Activated CD4-positive, alpha-beta T cell treated with anti-CD3 and anti-CD28 coated beads, Interleukin-2, Interleukin-6, amounts not matched to agents 100 ng/mL and 50 ng/mL, durations not matched to agents 16 hours and 8 hours (primary cell): Measurements from ENCODE around the gene CHI3L1.

Source experiments
- DNase-seq: peaks from one replicate; pipeline ENCODE4 v3.0.0-alpha.2; 2020

Gene CHI3L1

GRCh38 chr1:203167026-203167912 is 19.2 kb downstream of the CHI3L1 start:
- no peak for DNase-seq

- DNase-seq = peak; percentile 5
These were observed 20.1 kb downstream of the CHI3L1 start for GRCh38 chr1:203166192-203166940.

- DNase-seq = no peak
These were observed 20.7 kb downstream of the CHI3L1 start for GRCh38 chr1:203165800-203166161.

GRCh38 chr1:203165101-203165799 is 21.3 kb downstream of the CHI3L1 start:
- no peak for DNase-seq

- no peak for DNase-seq
These were observed 22.4 kb downstream of the CHI3L1 start for GRCh38 chr1:203163891-203164635.

GRCh38 chr1:203162403-203162802 is 24.1 kb downstream of the CHI3L1 start:
- DNase-seq = no peak

- DNase-seq = no peak
These were observed 24.8 kb downstream of the CHI3L1 start for GRCh38 chr1:203161703-203162102.

GRCh38 chr1:203161175-203161574 is 25.3 kb downstream of the CHI3L1 start:
- no peak for DNase-seq

- DNase-seq = no peak
These were observed 26.7 kb downstream of the CHI3L1 start for GRCh38 chr1:203159844-203160243.

- DNase-seq = no peak
These were observed 27.4 kb downstream of the CHI3L1 start for GRCh38 chr1:203158960-203159665.

GRCh38 chr1:203158423-203158822 is 28.1 kb downstream of the CHI3L1 start:
- no peak for DNase-seq

- DNase-seq = no peak
These were observed 30.2 kb downstream of the CHI3L1 start for GRCh38 chr1:203156280-203156679.

GRCh38 chr1:203153989-203154821 is 32.3 kb downstream of the CHI3L1 start:
- no peak for DNase-seq

- no peak for DNase-seq
These were observed 33.2 kb downstream of the CHI3L1 start for GRCh38 chr1:203153051-203153988.

- no peak for DNase-seq
These were observed 34.1 kb downstream of the CHI3L1 start for GRCh38 chr1:203152158-203153034.

- no peak for DNase-seq
These were observed 34.9 kb downstream of the CHI3L1 start for GRCh38 chr1:203151362-203152157.

GRCh38 chr1:203150511-203151297 is 35.8 kb downstream of the CHI3L1 start:
- no peak for DNase-seq
